Activated CD8-positive, alpha-beta memory T cell treated with anti-CD3 and anti-CD28 coated beads for 4 hours (primary cell): Measurements from ENCODE around the gene METTL14.

Experiments
- DNase-seq, 2 donors: peaks; one replicate each; pipeline ENCODE4 v3.0.0-alpha.2; 2020; ENCODE audit warnings: low read depth in 2 of 2

Gene METTL14

DNA sequence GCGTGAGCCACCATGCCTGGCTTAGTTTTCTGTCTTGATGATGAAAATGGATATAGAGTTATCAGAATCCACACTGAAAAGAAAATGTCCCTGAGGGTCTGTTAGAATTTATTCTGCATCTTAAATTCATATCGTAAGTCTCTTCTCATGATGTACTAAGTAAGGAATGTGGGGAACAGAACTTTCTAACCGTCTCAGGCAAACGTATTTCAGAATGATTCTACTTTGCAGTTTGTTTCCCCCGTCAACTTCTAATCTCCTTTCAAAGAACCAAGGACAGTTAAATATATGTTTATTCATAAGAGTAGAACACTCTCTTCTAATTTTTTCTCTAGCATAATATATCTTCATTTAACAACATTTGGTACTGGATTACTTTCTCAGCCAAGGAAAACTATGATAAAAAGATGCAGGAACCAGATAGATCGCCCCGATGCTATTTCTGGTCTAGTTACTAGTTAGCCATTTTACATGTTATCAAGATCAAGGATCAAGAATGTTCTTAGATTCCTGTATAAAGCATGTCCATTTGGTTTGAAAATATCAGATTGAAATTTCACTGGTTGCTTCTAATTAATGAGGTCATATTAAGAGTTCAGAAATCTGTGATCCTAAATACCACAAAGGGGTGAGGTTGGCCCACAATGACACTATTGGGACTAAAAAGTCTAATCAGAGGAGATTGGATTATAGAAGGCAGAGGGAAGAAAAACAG, 49.5 kb downstream of the METTL14 start:
- no peak for DNase-seq

DNA sequence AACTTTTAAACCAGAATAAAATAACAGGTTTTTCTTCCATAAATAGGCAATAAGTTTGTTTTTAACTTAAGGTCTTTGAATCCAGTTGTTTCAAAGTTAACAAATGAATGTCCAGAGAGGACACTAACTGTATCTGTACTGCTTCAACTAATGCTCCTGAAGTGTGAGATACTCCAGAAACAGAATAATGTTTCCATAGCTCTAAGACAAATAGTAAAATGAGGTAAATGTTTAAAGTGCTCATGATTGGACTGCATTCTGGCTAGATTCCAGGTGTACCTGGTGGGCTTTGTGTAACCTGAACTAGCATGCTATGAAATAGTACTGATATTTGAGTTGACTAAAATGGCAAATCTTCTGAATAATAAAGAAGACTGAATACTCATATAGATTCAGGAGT, 51.7 kb downstream of the METTL14 start:
- no peak for DNase-seq

DNA sequence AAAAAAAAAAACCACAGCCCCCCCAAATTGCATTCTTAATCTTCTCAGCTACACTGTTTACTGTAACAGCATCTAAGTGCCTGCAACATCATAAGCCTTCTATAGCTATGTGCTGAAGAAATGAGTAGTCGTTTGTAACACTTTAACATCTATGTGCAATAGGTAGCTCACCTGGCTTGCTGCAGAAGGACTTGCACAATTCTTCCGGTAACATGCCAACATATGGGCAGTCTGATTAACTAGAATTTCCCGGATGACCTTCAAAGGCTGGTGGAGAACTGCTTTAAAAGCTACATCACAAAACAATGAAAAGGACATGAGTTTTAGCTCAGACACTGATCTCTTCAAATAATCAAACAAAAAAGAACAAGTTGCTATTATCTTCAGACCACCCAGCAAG, 52.9 kb downstream of the METTL14 start:
- DNase-seq = no peak

DNA sequence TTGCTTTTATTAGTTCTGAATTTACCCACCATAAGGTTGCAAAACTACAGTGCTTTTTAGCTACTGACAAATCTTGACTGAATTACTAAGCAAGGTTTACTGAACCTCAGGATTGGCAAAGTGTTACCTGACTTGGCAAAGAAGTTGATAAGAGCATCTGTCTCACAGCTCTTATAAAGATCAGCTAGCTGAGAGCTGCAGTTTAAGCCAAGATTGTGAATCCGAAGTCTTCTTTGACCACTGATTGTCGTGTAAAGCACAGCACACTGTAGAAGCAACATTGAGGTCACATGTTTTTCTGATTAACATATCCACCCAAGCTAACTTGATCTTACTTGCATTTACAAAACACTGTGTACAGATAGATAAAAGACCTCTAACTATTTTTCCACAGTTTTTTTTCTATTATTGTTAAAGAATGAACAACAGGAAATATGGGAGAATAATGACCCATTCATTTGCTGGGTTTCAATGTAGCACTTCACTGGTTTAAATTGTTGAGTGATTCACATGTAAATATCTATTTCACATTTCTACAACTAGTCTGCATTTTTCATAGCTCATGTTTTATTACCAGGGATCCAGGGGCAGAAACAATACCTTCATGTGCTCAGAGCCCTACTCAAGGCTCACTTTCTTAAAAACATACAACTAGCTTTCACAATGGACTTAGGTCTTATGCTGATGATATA, 54.0 kb downstream of the METTL14 start:
- no peak for DNase-seq

GRCh38 chr4:118740869-118741268, 55.7 kb downstream of the METTL14 start:
- DNase-seq = no peak

GRCh38 chr4:118741301-118741855, 56.2 kb downstream of the METTL14 start:
- DNase-seq = no peak

GRCh38 chr4:118742050-118742449, 56.9 kb downstream of the METTL14 start:
- DNase-seq = no peak

DNA sequence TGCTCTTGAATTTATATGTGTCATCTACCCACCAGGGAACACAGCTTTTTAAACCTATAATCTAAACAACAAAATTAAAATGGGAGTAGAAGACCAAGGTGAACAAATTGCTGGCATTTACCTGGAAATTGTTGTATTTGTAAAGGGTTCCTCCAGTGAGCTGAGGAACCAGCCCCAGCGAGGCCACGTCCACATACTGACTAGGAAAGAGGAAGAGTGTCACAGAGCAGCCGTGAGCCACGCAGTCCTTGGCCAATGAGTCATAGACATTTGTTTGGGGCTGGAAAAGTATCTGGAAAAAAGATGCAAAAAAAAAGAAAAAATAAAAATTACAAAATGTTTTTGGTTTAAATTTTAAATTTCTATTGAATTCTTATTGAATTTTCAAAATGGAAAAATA, 58.7 kb downstream of the METTL14 start:
- DNase-seq = no peak

- no peak for DNase-seq
Observed at GRCh38 chr4:118745357-118745756, 60.2 kb downstream of the METTL14 start.

GRCh38 chr4:118746251-118746919, 61.2 kb downstream of the METTL14 start:
- no peak for DNase-seq

- DNase-seq = no peak
Observed at GRCh38 chr4:118749347-118749988, 64.3 kb downstream of the METTL14 start.

DNA sequence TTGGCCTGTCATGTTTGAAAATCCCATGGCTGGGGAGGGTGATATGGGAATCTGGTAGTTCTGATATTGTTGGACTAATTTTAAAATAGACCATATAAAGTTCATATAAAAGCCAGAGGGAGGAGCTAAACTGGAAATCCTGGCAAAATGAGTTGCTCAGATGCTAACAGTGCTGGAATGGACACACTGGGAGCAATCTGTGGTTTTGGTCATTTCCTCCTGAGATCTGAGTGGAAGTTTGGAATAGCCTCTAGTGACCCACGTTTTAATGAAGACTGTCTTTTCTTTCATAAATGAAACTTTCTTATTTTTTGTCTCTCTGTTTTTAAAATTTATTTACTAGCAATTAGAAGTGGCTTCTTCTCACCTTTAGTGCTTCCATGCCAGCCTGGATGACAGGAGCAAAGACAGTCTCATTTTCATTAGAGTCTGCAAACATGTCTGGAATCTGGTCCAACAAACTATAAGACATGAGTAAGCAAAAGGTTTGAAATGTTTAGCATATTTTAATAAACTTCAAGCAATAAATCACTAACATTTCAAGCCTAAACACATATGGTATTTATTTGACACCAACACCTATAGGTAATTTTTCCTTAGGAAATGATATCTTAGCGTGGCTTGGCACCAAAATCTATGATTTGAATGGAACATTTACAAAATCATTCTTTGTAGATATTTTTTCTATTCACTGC, 66.6 kb downstream of the METTL14 start:
- DNase-seq = no peak

GRCh38 chr4:118752551-118752950, 67.4 kb downstream of the METTL14 start:
- no peak for DNase-seq

- DNase-seq = no peak
Observed at GRCh38 chr4:118753096-118753495, 67.9 kb downstream of the METTL14 start.

- DNase-seq = no peak
Observed at GRCh38 chr4:118753685-118754084, 68.5 kb downstream of the METTL14 start.

GRCh38 chr4:118754890-118755289, 69.7 kb downstream of the METTL14 start:
- DNase-seq = no peak

GRCh38 chr4:118755438-118756226, 70.4 kb downstream of the METTL14 start:
- DNase-seq = no peak

DNA sequence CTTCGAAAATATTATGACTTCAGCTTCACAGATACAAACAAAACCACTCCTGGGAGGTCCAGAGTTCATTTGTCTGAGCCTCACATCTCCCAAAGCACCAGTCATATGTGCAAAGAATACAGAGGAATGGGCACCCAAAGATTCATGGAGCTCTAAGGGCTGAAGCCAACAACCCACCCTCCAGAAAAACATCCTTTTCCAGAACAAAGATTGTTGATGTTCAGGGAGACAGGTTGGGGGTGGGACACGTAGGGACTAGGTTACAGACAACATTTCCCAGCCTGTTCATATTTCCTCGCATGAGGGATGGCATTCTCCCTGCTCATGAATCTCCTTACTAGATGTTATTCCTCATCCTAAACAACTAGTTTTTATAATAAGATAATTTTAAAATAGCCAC, 71.2 kb downstream of the METTL14 start:
- DNase-seq = no peak

DNA sequence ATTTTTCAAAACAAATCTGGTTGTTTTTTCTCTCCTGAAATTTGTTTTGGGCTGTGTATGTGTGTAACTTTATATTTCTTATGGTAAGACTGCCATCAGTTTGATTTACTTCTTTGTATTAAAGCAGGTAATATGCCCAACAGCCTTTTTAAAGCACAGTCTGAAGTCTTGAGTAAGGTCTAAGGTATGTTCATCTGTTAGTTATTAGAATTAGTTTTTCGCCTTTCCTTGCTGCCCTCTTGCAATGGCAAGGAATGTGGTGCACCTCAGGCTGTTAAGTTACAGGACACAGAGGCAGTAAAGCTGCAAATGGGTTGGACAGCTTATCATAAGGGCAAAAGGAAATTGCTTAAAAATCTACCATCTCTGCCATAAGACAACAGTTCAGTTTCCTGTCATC, 71.8 kb downstream of the METTL14 start:
- no peak for DNase-seq

DNA sequence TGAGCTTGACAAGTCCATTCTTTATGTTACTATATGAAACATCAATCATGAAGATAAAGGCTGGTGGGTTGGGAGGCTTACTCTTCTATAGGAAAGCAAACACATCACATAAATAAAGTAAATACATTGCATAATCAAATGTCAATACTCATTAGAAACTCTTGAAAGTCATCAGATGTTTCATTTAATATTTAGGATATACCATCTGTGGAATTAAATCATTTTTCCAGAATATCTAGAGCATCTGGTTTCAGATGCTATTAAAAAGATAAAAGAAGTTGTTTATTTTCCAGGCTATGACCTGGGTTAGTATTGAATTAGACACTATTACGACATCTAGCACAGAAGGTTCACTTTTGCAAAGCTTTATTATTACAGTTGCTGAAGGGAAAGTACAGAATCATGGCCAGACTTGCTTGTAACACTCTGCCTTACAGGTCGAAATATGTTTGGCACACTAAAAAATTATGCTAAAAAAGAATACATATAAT, 72.6 kb downstream of the METTL14 start:
- DNase-seq = no peak

- DNase-seq = no peak
Observed at GRCh38 chr4:118758293-118758692, 73.1 kb downstream of the METTL14 start.
